Measurements from ENCODE around the gene TMEM168. TPM values are rescaled to one million over a fixed set of nuclear protein-coding genes. Genes with fewer than 3 reads are reported as not detected.
"Not testable (repeated sequence)": the region's sequence is repeated elsewhere in the genome, so short reads cannot be mapped to it uniquely, and the experiment has no call there.

The TMEM168 gene
- total RNA-seq, 8 experiments from 2014 or later, result 6.7 to 29.7 (median 14.3) TPM

DNA sequence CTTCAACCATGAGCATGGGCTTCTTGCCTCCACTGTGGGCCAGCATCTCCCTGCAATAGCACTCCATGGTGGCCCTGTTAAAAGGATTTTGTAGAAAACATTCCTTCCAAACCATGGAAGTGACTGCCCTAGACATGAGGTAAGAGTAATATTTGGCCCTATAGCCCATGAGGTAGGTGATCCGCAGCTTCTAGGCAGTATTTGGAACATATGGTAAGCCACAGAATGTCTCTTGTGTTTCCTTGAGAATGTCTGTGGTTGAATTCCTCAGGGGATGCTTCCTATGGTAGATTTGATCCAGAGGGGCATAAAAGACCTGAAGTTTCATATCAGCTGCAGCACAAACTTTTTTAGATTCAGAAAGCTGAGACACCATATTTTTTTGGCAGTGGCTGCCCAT is 54.9 kb downstream of the TMEM168 start:
- ATAC-seq (replicated peaks in 6 of 8), result no peak
- 57 to 100% (median 70%) methylated on average over 1 of the region's 1 CpG; no CpG with 5 or more reads in 6 of the 10 experiments for WGBS, 10 experiments
- no peak overlapping the region for H3K4me3 ChIP-seq
- no peaks in the 10 kb centered on the region for H3K4me1 ChIP-seq (replicated peaks in 1 of 2)
- in situ Hi-C loops (cut with MboI; ENCODE audit: low pct_unique_long_range_greater_than_20kb in 2 of 9, low sequenced_read_pairs in 9 of 9, unreplicated experiment in 9 of 9), result no loop called here
- no peak overlapping the region for H3K27ac ChIP-seq

DNA sequence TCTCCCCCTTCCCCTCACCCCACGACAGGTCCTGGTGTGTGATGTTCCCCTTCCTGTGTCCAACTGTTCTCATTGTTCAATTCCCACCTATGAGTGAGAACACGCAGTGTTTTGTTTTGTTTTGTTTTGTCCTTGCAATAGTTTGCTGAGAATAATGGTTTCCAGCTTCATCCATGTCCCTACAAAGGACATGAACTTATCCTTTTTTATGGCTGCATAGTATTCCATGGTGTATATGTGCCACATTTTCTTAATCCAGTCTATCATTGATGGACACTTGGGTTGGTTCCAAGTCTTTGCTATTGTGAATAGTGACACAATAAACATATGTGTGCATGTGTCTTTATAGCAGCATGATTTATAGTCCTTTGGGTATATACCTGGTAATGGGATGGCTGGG is 58.9 kb downstream of the TMEM168 start:
- H3K27ac ChIP-seq; ATAC-seq (replicated peaks in 6 of 8); H3K4me3 ChIP-seq; H3K4me1 ChIP-seq (replicated peaks in 1 of 2); in situ Hi-C loops (cut with MboI; ENCODE audit: low pct_unique_long_range_greater_than_20kb in 2 of 9, low sequenced_read_pairs in 9 of 9, unreplicated experiment in 9 of 9): not testable (repeated sequence)
- WGBS, 10 experiments, result 30 to 100% (median 85%) methylated on average over 1 to 2 of the region's 2 CpGs; no CpG with 5 or more reads in 6 of the 10 experiments

DNA sequence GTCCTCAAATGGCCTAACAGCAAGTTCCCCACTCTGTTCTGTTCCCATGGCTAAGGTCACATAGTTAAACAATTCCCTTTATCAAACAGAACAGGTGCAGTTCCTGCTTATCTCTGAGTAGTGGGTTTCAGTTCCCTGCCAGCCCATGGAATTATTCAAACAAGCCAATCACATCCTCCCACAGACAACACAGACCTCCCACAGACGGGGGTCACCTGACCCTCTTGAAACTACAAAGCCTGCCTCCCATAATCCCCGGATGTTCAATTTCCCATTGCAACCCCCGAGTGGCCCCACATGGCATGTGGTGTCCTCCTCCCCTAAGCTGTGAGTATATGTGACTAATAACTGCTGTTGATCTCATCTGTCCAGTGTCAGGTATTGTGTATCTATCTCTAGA is 64.1 kb downstream of the TMEM168 start:
- 0 to 89% (median 65%) methylated on average over 1 to 3 of the region's 3 CpGs; no CpG with 5 or more reads in 4 of the 10 experiments for WGBS, 10 experiments
- in situ Hi-C loops (cut with MboI; ENCODE audit: low pct_unique_long_range_greater_than_20kb in 2 of 9, low sequenced_read_pairs in 9 of 9, unreplicated experiment in 9 of 9), result no loop called here

DNA sequence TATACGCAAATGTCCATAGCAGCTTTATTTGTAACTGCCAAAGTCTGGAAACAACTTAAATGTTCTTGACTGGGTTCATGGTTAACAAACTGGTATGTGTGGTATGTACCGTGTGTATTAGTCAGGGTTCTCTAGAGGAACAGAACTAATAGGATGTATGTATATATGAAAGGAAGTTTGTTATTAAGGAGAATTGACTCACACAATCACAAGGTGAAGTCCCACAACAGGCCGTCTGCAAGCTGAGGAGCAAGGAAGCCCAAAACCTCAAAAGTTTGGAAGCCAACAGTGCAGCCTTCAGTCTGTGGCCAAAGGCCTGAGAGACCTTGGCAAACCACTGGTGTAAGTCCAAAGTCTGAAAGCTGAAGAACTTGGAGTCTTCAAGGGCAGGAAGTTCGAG is 66.8 kb downstream of the TMEM168 start:
- WGBS, 10 experiments, result 0 to 100% (median 76%) methylated on average over 1 to 4 of the region's 4 CpGs; no CpG with 5 or more reads in 2 of the 10 experiments
- Histone ChIP-seq H3K4me3 (no peak overlapping the region), H3K27ac (no peak overlapping the region), H3K4me1 (replicated peaks in 1 of 2) (no peaks in the 10 kb centered on the region)
- no peak for ATAC-seq (replicated peaks in 6 of 8)
- in situ Hi-C loops (cut with MboI; ENCODE audit: low pct_unique_long_range_greater_than_20kb in 2 of 9, low sequenced_read_pairs in 9 of 9, unreplicated experiment in 9 of 9), result no loop called here

More for the DNA sequence above, 64.1 kb downstream of the TMEM168 start:
- no peak overlapping the region for H3K27ac ChIP-seq
- ATAC-seq (replicated peaks in 6 of 8), result no peak
- no peaks in the 10 kb centered on the region for H3K4me1 ChIP-seq (replicated peaks in 1 of 2)
- no peak overlapping the region for H3K4me3 ChIP-seq

DNA sequence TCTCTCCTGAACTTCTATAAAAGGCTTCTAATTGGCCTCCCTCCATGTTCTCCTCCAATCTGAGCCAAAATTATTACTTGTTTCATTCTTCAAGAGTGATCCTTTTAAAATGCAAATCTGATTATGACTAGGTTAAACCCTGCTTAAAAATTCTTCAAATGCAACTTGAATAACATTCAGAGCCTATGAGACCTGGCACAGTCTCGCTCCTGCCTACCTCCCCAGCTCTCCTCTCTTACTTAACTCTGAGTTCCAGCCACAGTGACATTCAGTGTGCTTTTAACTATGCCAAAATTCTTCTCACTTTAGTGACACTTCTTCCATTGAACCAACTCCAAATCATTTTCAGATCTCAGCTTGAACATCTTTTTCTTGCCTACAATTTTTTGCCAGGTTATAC is 68.8 kb downstream of the TMEM168 start:
- H3K4me1 ChIP-seq (replicated peaks in 1 of 2), result no peaks in the 10 kb centered on the region
- in situ Hi-C loops (cut with MboI; ENCODE audit: low pct_unique_long_range_greater_than_20kb in 2 of 9, low sequenced_read_pairs in 9 of 9, unreplicated experiment in 9 of 9), result no loop called here
- no peak overlapping the region for H3K4me3 ChIP-seq
- peak in 2 of 8 experiments; percentile 59 to 67 for ATAC-seq (replicated peaks in 6 of 8)
- H3K27ac ChIP-seq, result no peak overlapping the region
- WGBS, 10 experiments, result 0 to 100% (median 20%) methylated on average over 1 of the region's 1 CpG; no CpG with 5 or more reads in 3 of the 10 experiments

DNA sequence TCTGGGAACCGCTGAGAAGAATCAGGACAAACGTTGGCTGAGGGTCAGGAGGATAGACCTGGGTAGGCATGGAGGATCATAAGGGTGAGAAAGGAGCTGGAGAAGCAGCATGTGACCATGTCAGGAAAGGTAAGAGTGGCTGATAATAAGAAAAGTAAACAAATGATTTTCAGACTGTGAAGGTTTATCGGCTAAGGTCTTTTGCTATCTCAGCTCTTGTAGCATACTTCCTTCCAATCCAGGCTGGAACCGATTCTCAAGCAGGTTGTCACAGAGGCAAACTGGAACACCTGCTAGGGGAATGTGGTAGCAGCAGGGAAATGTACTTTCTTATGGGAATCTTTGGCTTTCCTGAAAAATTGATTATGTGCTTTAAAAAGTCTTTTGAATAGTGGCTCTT is 74.7 kb downstream of the TMEM168 start:
- WGBS, 10 experiments, result 70 to 100% (median 89%) methylated on average over 1 to 4 of the region's 4 CpGs

DNA sequence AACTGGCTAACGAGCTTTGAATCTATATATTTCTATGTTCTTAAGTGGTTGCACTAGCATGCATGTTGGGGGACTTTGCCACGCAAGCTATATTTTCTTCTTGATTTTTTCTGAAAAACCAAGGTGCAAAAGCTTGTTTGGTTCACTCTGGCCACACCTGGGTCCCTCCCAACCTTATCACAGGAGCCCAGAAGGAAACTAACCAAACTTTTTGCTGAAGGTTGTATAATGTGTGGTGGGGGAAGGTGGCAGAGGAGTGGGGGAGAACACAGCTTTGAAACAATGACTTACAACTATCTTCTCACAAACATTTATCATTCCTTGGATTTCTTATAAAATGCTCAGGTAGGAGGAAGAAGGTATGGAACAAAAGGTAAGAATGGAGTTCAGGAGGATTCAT is 75.3 kb downstream of the TMEM168 start:
- Histone ChIP-seq H3K4me1 (replicated peaks in 1 of 2) (no peaks in the 10 kb centered on the region), H3K27ac (no peak overlapping the region), H3K4me3 (no peak overlapping the region)
- no peak for ATAC-seq (replicated peaks in 6 of 8)
- 26 to 93% (median 68%) methylated on average over 1 to 2 of the region's 2 CpGs; no CpG with 5 or more reads in 4 of the 10 experiments for WGBS, 10 experiments
- in situ Hi-C loops (cut with MboI; ENCODE audit: low pct_unique_long_range_greater_than_20kb in 2 of 9, low sequenced_read_pairs in 9 of 9, unreplicated experiment in 9 of 9), result no loop called here

More for the DNA sequence above, 74.7 kb downstream of the TMEM168 start:
- in situ Hi-C loops (cut with MboI; ENCODE audit: low pct_unique_long_range_greater_than_20kb in 2 of 9, low sequenced_read_pairs in 9 of 9, unreplicated experiment in 9 of 9), result no loop called here
- Histone ChIP-seq H3K27ac (no peak overlapping the region), H3K4me3 (no peak overlapping the region), H3K4me1 (replicated peaks in 1 of 2) (no peaks in the 10 kb centered on the region)
- ATAC-seq (replicated peaks in 6 of 8), result no peak
